ENCODE data around the gene ANKFN1. TPM values are rescaled to one million over a fixed set of nuclear protein-coding genes. Genes with fewer than 3 reads are reported as not detected.

ANKFN1 gene
- total RNA-seq, 1 donor from 2014 or later = 0.21 TPM

DNA sequence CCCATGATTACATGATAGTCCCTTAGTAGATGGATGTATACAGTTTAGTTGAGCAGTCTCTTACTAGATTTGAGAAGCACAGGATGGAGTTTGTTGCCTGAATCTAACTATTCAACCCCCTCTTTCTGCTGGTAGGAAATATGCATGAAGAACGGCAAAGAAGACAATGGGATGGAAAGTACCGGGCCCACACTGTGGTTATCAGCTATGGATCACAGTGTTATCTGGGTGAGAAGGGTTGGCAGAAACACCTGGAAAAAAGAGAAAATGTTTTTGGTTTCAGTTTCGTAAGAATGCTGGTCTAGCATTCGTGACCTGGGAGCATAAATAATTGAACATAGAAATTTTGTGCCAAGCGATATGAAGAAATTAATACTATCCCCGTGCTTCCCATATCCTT is 53.1 kb downstream of the ANKFN1 start:
- Mint-ChIP-seq H3K9me3 (peaks cover 8% of the 10 kb centered on the region), H3K4me1 (no peaks in the 10 kb centered on the region), H3K36me3 (ENCODE audit: low read depth) (peaks cover 2% of the 10 kb centered on the region), H3K27ac (ENCODE audit: unreplicated experiment) (no peak overlapping the region), H3K4me3 (no peak overlapping the region), H3K27me3 (ENCODE audit: low read depth) (peaks cover 2% of the 10 kb centered on the region)
- TF ChIP-seq, protein P1, sequence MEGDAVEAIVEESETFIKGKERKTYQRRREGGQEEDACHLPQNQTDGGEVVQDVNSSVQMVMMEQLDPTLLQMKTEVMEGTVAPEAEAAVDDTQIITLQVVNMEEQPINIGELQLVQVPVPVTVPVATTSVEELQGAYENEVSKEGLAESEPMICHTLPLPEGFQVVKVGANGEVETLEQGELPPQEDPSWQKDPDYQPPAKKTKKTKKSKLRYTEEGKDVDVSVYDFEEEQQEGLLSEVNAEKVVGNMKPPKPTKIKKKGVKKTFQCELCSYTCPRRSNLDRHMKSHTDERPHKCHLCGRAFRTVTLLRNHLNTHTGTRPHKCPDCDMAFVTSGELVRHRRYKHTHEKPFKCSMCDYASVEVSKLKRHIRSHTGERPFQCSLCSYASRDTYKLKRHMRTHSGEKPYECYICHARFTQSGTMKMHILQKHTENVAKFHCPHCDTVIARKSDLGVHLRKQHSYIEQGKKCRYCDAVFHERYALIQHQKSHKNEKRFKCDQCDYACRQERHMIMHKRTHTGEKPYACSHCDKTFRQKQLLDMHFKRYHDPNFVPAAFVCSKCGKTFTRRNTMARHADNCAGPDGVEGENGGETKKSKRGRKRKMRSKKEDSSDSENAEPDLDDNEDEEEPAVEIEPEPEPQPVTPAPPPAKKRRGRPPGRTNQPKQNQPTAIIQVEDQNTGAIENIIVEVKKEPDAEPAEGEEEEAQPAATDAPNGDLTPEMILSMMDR (conservative IDR thresholded peaks at IDR 0.05) = no peak
- no peak for DNase-seq (ENCODE audit: low read depth, low spot score)

DNA sequence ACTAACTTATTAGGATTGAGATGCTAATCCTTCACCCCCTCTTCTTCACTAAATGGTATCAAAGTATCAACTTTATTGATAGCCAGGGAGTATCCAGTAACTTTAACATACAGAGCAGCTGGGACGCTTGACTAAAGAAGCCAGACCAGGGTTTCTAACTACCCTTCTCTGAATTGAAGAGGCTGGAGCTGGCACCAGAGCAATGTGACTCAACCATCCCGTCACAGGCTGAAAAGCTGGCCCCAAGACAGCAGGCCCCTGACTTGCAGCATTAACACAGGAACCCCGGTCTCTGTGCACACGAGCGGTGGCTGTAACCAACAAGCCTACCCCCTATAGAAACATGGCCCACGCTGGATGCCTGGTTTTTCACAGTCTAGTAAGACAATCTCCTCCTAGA is 59.8 kb downstream of the ANKFN1 start:
- Mint-ChIP-seq H3K9me3 (peaks cover 7% of the 10 kb centered on the region), H3K4me3 (no peak overlapping the region), H3K4me1 (no peaks in the 10 kb centered on the region), H3K27ac (ENCODE audit: unreplicated experiment) (no peak overlapping the region), H3K36me3 (ENCODE audit: low read depth) (peaks cover 4% of the 10 kb centered on the region), H3K27me3 (ENCODE audit: low read depth) (peaks cover 4% of the 10 kb centered on the region)
- TF ChIP-seq, protein P1 (conservative IDR thresholded peaks at IDR 0.05) = no peak
- DNase-seq (ENCODE audit: low read depth, low spot score) = no peak

DNA sequence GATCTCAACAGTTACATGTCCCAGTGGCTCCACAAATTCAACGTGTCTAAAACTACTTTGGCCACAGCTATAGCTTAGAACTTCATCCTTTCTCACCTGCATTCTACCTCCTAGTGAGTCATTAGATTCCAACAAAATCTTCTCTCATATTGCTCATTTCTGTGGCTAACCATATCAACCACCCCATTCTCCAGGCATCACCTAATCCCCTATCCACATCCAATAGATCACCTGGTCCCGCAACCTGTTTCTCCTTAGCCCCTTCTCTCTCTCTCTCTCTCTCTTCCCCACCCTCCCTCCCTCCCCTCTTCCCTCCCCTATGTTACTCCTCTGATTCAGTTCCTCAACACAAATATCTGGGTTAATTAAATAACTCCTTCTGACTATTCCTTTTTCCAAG is 64.6 kb downstream of the ANKFN1 start:
- no peak for DNase-seq (ENCODE audit: low read depth, low spot score)
- Mint-ChIP-seq H3K9me3 (no peaks in the 10 kb centered on the region), H3K27me3 (ENCODE audit: low read depth) (peaks cover 8% of the 10 kb centered on the region), H3K4me1 (peaks cover 4% of the 10 kb centered on the region), H3K36me3 (ENCODE audit: low read depth) (no peaks in the 10 kb centered on the region), H3K27ac (ENCODE audit: unreplicated experiment) (no peak overlapping the region), H3K4me3 (no peak overlapping the region)
- TF ChIP-seq, protein P1 (conservative IDR thresholded peaks at IDR 0.05) = no peak

DNA sequence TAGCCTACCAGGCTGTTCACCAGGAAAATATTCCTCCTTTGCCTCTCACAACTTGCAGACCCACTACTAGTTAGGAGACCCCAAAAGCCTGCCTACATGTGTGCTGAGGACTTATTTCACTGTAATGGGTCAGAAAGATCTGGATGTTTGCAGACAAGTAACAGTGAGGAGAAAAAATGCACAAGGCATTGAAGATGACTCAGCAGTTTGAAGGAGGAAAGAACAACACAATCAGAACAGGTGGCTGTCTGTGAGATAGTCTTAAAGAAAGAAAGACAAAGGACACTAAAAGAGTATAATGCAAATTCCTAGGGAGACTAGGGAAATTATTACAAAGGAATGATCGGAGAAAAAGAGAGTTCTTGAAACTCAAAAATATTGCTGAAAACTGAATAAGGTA is 69.0 kb downstream of the ANKFN1 start:
- Mint-ChIP-seq H3K36me3 (ENCODE audit: low read depth) (no peaks in the 10 kb centered on the region), H3K27ac (ENCODE audit: unreplicated experiment) (no peak overlapping the region), H3K4me1 (peaks cover 4% of the 10 kb centered on the region), H3K27me3 (ENCODE audit: low read depth) (peaks cover 8% of the 10 kb centered on the region), H3K4me3 (no peak overlapping the region), H3K9me3 (peaks cover 3% of the 10 kb centered on the region)
- TF ChIP-seq, protein P1 (conservative IDR thresholded peaks at IDR 0.05) = no peak
- no peak for DNase-seq (ENCODE audit: low read depth, low spot score)

DNA sequence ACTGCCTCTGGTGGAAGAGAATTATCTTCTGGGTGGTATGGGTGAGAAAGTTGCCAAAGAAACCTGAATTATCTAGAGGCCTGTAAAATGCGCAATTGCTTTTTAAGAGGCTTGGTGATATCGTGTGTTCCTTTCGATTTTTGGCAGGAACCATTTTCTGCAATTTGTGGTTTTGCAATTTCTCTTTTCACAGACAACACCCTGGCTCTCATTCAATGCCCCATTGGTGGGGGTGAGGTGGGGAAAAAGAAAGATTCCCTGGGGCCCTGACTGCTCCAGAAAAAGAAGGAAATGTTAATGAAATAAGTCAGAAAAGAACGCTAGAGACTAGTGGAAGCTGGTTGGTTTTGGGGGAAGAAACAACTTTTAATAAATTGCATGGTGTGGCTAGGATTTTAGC is 77.4 kb downstream of the ANKFN1 start:
- H3K27me3 Mint-ChIP-seq (ENCODE audit: low read depth) = no peaks in the 10 kb centered on the region
- TF ChIP-seq, protein P1 (conservative IDR thresholded peaks at IDR 0.05) = no peak
- no peak overlapping the region for H3K27ac Mint-ChIP-seq (ENCODE audit: unreplicated experiment)
- peaks cover 4% of the 10 kb centered on the region for H3K36me3 Mint-ChIP-seq (ENCODE audit: low read depth)
- H3K4me1 Mint-ChIP-seq = peaks cover 11% of the 10 kb centered on the region
- DNase-seq (ENCODE audit: low read depth, low spot score) = no peak
- no peak overlapping the region for H3K4me3 Mint-ChIP-seq
- H3K9me3 Mint-ChIP-seq = peaks cover 11% of the 10 kb centered on the region

DNA sequence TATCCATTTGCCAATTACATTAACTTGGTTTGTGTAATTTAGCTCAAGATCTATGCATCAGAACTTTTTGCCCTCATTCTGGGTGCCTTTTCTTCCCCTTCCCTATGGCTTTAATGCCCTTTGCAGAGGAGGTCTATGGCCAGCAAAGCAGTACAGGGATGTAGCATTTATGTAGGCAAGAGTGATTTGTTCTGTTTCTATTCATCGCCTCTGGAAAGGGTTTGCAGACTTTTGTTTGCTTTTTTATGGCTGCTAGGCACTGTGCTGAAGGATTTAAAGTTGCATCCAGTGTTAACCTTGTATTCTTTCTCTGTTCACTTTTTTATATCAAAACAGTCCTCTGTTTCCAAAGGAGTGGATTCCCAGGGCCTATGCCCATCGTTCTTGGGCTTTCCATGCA is 78.0 kb downstream of the ANKFN1 start:
- Mint-ChIP-seq H3K9me3 (peaks cover 12% of the 10 kb centered on the region), H3K27ac (ENCODE audit: unreplicated experiment) (no peak overlapping the region), H3K4me3 (no peak overlapping the region), H3K36me3 (ENCODE audit: low read depth) (peaks cover 4% of the 10 kb centered on the region), H3K27me3 (ENCODE audit: low read depth) (no peaks in the 10 kb centered on the region), H3K4me1 (peaks cover 11% of the 10 kb centered on the region)
- DNase-seq (ENCODE audit: low read depth, low spot score) = no peak
- TF ChIP-seq, protein P1 (conservative IDR thresholded peaks at IDR 0.05) = no peak

Data from neural crest cell (in vitro differentiated cells).